GM06990 (cell line): Measurements from ENCODE around the gene CDK11A.

Source experiments
- DNase-seq: peaks from one replicate; pipeline ENCODE4 v3.0.0-alpha.2; 2011; ENCODE audit not compliant: insufficient read length; ENCODE audit errors: extremely low read depth
- H3K27me3 ChIP-seq: replicated peaks from 2 replicates; pipeline ENCODE4 v1.6.0; 2011; ENCODE audit warnings: low read length; ENCODE audit not compliant: control insufficient read depth, insufficient read depth
- H3K36me3 ChIP-seq: 2 replicates; pipeline ENCODE4 v1.5.1; 2011; ENCODE audit warnings: low read length; ENCODE audit not compliant: control insufficient read depth, insufficient read depth
- H3K4me3 ChIP-seq: replicated peaks from 2 replicates; pipeline ENCODE4 v1.5.1; 2011; ENCODE audit warnings: low read depth, mild to moderate bottlenecking, control low read depth, low read length
- TF ChIP-seq, protein P1 (sequence below): IDR thresholded peaks from 2 replicates; pipeline ENCODE4 v1.5.1; 2011; ENCODE audit warnings: low read length, control low read depth, mild to moderate bottlenecking, inconsistent platforms; ENCODE audit not compliant: insufficient read depth, poor library complexity, severe bottlenecking

CDK11A gene

DNA sequence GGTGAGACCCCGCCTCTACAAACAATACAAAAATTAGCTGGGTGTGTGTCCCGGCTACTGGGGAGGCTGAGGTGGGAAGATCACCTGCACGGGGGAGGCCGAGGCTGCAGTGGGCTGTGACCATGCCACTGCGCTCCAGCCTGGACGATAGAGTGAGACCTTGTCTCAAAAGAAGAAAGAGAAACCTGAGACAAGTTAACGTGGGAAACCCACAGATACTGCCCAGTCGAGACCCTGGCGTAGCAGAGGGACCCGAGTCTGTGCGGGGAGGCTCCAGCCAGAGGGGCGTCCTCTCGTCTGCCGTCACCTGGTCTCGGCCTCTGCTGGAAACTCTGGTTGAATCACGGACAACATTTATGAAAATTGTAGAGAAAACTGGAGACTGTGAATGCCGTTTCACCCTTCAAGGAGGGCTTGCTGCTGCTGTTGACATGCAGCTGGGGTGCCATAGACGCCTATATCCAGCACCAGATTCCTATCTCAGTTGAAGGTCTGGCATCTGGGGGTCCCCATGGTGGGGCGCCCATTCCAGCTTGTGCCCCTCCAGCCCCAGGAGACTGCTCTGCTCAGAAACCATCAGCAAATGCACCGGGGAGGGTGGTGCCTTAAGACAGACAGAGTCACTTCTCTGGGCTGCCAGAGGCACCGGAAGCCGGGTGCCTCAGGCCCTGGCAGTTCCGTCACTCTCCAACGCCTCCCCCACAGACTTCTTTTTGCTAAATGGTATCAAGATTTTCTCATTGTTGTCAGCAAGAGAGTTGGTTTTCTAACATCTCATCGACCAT is 51.8 kb downstream of the CDK11A start:
- H3K4me3 ChIP-seq, result no peak overlapping the region
- TF ChIP-seq, protein P1, sequence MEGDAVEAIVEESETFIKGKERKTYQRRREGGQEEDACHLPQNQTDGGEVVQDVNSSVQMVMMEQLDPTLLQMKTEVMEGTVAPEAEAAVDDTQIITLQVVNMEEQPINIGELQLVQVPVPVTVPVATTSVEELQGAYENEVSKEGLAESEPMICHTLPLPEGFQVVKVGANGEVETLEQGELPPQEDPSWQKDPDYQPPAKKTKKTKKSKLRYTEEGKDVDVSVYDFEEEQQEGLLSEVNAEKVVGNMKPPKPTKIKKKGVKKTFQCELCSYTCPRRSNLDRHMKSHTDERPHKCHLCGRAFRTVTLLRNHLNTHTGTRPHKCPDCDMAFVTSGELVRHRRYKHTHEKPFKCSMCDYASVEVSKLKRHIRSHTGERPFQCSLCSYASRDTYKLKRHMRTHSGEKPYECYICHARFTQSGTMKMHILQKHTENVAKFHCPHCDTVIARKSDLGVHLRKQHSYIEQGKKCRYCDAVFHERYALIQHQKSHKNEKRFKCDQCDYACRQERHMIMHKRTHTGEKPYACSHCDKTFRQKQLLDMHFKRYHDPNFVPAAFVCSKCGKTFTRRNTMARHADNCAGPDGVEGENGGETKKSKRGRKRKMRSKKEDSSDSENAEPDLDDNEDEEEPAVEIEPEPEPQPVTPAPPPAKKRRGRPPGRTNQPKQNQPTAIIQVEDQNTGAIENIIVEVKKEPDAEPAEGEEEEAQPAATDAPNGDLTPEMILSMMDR, result no peak
- H3K36me3 ChIP-seq, result peaks cover 11% of the 10 kb centered on the region
- no peaks in the 10 kb centered on the region for H3K27me3 ChIP-seq
- no peak for DNase-seq

DNA sequence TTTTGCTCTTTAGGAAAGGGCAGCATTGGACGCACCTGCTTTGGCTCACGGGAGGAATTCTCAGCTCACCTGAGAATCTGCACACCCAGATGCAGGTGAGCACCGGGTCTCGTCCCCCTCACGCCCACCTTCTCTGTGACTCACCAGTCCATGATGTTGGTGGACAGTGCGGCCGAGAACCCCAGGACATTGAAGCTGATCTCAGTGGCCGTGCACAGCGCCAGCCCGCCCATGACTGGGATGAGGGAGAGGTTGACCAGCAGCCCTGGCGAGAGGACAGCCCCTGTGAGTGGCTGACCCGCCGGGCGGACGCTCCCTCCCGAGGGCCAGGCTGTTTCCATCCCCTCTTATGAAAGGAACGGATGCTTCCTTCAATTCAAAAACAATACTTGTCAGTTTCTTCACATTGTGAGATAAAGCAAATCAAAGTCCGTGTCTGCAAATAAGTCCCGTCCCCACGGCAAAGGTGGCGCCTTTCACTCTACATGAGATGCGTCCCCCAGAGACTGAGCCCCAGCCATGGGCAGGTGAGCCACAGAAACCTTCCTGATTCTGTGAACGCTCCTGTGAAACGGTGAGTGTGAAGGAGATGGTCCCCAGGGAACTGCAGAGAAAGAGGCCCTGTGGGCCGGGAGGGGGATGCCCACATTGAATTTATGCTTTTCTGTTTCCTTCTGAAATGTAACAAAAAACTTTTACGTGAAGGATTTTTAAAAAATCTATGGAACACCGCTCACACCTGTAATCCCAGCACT is 52.6 kb downstream of the CDK11A start:
- DNase-seq, result no peak
- TF ChIP-seq, protein P1, result no peak
- Histone ChIP-seq H3K36me3 (peaks cover 12% of the 10 kb centered on the region), H3K4me3 (no peak overlapping the region), H3K27me3 (no peaks in the 10 kb centered on the region)

DNA sequence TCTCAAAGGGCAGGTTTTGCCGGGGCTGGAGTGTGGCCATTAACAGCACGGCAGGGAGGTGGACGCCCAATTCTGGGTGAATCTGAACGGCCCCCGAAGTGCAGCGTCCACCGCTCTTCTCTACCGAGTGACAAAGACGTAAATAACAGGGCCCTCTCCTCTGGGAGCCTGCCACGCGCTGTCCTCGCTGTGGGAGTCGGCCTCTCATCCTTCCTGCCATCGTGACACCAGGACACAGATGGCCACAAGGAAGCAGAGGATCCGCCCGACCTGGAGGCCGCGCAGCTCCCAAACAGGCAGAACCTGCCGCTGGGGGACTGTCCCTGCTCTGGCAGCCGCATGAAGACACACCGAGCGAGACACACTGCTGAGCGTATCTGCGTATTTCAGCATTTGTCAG is 53.3 kb downstream of the CDK11A start:
- Histone ChIP-seq H3K27me3 (no peaks in the 10 kb centered on the region), H3K4me3 (no peak overlapping the region), H3K36me3 (peaks cover 18% of the 10 kb centered on the region)
- no peak for DNase-seq
- TF ChIP-seq, protein P1, result no peak

DNA sequence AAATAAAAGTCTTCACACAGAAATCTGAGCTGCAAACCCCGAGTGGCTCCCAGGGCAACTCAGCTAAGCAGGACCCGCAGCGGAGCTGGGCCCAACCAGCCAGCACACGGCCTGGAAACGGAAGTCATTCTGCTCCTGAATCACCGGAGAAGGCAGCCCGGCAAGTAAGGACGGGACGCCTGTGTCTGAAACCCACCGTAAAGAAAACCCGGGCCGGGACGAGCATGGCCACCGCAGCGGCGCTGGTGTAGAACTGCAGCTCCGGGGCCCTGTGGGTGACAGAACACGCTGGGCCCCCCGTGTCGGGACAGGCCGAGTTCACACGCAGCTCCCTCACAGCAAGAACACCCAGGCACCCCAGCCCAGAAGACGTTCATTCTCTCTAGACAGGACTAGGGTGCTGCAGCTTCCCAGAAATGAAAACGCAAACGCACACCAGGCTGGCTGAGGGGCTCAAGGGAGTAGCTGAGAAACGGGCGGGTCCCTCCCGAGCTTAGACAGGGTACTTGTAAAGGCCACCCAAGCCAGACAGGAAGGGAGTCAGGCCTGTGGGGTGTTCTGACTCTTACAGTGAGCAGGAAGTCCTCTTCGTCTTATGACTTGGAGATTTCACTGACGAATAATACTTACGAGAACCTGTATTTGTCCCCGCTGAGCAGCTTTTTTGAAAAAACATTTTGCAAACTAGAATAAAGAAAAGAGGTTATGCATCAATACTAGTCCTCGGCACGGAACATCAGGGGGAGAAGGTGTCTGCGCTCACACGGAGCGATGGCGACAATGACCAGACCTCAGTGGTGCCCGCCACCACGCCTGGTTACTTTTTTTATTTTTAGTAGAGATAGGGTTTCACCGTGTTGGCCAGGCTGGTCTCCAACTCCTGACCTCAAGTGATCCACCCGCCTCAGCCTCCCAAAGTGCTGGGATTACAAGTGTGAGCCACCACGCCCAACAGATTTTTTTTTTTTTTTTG is 54.4 kb downstream of the CDK11A start:
- DNase-seq, result no peak
- Histone ChIP-seq H3K36me3 (peaks cover 28% of the 10 kb centered on the region), H3K27me3 (no peaks in the 10 kb centered on the region), H3K4me3 (no peak overlapping the region)
- TF ChIP-seq, protein P1, result no peak

DNA sequence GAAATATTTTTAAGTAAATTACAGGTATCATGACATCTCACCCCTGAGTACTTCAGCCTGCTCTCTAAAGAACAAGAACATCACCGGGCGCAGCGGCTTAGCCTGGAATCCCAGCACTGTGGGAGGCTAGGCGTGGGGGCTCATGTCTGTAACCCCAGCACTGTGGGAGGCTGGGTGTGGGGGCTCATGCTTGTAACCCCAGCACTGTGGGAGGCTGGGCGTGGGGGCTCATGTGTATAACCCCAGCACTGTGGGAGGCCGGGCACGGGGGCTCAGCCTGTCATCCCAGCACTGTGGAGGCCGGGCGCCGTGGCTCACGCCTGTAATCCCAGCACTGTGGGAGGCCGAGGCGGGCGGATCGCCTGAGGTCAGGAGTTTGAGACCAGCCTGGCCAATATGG is 57.6 kb downstream of the CDK11A start:
- Histone ChIP-seq H3K4me3 (no peak overlapping the region), H3K36me3 (peaks cover 29% of the 10 kb centered on the region), H3K27me3 (no peaks in the 10 kb centered on the region)
- no peak for DNase-seq
- TF ChIP-seq, protein P1, result no peak
